NK-92 treated with Interleukin-12 subunit alpha and Interleukin-12 subunit beta, amount 100 ng/mL, for 24 hours (cell line): Measurements from ENCODE around the gene RBM48.
"Not testable (repeated sequence)": the region's sequence is repeated elsewhere in the genome, so short reads cannot be mapped to it uniquely, and the experiment has no call there.

Experiments
- DNase-seq: peaks from one replicate; lab custom pipeline; 2025; lab: John Stamatoyannopoulos, UW

The RBM48 gene

GRCh38 chr7:92545116-92545515 lies 16.5 kb downstream of the RBM48 start:
- not testable (repeated sequence) for DNase-seq

GRCh38 chr7:92546856-92547497 lies 18.4 kb downstream of the RBM48 start:
- DNase-seq = no peak

- no peak for DNase-seq
Measured at GRCh38 chr7:92547579-92547978, 19.0 kb downstream of the RBM48 start.

- no peak for DNase-seq
Measured at GRCh38 chr7:92550194-92550593, 21.6 kb downstream of the RBM48 start.

- no peak for DNase-seq
Measured at GRCh38 chr7:92557249-92557648, 28.7 kb downstream of the RBM48 start.

- DNase-seq = no peak
Measured at GRCh38 chr7:92557808-92558362, 29.3 kb downstream of the RBM48 start.

GRCh38 chr7:92560602-92561001 lies 32.0 kb downstream of the RBM48 start:
- DNase-seq = no peak

GRCh38 chr7:92563345-92563744 lies 34.8 kb downstream of the RBM48 start:
- no peak for DNase-seq

GRCh38 chr7:92567460-92567859 lies 38.9 kb downstream of the RBM48 start:
- DNase-seq = no peak

- DNase-seq = no peak
Measured at GRCh38 chr7:92569137-92569536, 40.5 kb downstream of the RBM48 start.

- no peak for DNase-seq
Measured at GRCh38 chr7:92576296-92576695, 47.7 kb downstream of the RBM48 start.

- DNase-seq = no peak
Measured at GRCh38 chr7:92582948-92583347, 54.4 kb downstream of the RBM48 start.

GRCh38 chr7:92584953-92585352 lies 56.4 kb downstream of the RBM48 start:
- no peak for DNase-seq

GRCh38 chr7:92586403-92586802 lies 57.8 kb downstream of the RBM48 start:
- no peak for DNase-seq

- no peak for DNase-seq
Measured at GRCh38 chr7:92586841-92587240, 58.2 kb downstream of the RBM48 start.
